Renal cortical epithelial cell (primary cell): ENCODE data around the gene BAHCC1. TPM values are rescaled to one million over a fixed set of nuclear protein-coding genes. Genes with fewer than 3 reads are reported as not detected.

Experiments used
- DNase-seq: peaks from one replicate; pipeline ENCODE4 v3.0.0-alpha.2; 2011; ENCODE audit warnings: low read depth
- total RNA-seq: library from RNA; depleted of rRNA; stranded (reverse); fragments of >200 nt; gene quantifications from 2 replicates; pipeline ENCODE4 v1.2.3, GENCODE V29; 2014

BAHCC1 gene
- total RNA-seq, 1 donor from 2014 or later, result 13.2 TPM

DNA sequence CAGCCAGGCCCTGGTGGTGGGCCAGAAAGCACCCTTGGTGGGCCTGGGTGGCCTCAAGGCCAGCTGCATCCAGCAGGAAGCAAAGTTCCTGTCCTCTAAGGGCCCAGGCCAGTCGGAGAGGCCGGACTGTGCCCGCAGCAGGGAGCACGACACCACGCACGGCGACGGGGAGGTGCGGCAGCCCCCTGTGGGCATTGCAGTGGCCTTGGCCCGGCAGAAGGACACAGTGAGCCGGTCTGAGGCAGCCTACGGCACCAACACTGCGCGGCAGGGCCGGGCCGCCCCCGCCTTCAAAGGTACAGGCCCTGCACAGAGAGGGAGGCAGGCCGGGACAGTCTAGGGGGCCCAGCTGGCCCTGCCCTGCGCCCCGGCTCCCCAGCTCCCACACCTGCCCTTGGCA is 48.0 kb downstream of the BAHCC1 start:
- no peak for DNase-seq

DNA sequence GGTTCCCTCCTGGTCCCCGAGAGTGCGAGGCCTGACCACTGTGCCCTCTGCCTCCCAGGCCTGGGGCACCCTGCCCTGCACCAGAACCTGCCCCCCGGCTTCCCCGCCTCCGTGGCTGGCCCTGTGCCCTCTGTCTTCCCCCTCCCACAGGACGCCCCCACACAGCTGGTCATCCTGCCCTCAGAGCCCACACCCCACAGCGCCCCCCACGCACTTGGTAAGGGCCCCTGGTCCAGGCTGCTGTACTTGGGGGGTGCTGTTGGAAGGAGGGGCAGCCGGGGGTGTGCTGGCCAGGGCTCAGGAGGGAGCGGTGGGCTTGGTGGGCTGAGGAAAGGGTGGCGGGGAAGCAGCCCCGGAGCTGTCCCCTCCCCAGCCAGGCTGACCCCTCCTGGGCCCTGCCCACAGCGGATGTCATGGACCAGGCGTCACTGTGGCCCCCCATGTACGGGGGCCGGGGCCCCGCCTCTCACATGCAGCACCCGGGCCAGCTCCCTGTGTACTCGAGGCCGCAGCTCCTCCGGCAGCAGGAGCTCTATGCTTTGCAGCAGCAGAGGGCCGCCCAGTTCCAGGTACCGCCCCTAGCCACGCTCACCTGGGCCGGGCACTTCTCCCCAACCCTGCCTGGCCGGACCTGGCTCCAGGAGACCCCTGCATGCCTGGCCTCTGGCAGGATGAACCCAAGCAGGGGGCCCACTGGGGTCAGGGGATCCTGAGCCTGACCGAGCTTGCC is 49.5 kb downstream of the BAHCC1 start:
- DNase-seq, result no peak

DNA sequence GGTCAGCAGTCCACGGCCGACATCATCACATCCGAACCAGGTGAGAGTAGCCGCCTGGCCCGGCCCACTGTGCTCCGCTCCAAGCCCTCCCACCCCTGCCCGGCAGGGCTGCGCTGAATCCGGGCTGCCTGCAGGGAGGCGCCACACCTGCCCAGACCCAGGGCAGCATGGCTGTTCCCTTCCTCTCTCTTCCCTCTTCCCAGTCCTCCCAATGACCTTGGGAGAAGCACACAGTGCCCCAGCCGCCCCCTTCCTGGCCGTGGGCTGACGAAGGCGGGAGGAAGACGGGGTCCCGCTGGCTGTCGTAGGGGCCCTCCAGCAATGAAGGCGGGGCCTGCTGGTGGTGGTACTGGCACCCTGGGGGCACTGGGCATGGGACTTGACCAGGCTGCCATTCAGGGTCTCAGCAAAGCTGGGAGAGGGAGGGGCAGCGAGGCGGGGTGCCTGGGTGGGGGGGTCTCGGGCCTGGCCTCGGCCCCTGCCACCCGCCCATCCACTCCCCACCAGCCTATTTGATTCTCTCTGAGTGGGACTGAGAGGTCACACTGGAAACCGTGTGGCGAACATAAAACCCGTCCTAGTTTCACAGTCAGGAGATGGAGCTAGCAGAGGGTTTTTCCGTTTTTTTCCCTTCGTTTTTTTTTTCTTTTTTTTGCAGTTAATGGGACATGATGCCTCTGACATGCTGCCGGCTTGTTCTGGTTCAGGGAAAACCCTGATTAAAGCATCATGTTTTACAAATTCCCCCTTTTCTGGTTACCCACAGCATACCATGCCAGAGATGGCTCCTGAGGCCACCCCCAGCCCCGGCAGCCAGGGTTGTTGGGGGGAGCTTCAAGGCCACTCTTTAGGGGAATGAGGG is 50.6 kb downstream of the BAHCC1 start:
- DNase-seq, result no peak

- DNase-seq, result no peak
Observed at GRCh38 chr17:81447331-81447933, 52.2 kb downstream of the BAHCC1 start.

DNA sequence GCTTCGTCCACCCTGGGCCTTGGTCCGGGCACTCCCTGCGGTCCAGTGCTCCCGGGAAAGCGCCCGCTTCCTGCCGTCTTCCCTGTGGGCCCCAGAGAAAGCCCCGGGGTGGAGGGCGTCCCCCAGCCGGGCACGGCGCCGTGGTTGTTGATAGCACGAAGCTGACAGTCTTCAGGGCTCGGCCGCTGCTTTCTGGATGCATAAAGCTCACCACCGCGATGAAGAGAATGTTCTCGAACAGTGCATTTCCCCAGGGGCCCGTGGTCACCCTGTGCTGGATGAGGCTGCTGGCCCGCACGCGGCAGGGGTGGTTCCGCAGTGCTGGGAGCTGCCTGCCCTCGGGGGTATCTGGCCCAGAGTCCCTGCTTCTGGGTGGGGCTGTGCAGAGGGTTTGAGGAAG is 53.2 kb downstream of the BAHCC1 start:
- DNase-seq, result no peak

DNA sequence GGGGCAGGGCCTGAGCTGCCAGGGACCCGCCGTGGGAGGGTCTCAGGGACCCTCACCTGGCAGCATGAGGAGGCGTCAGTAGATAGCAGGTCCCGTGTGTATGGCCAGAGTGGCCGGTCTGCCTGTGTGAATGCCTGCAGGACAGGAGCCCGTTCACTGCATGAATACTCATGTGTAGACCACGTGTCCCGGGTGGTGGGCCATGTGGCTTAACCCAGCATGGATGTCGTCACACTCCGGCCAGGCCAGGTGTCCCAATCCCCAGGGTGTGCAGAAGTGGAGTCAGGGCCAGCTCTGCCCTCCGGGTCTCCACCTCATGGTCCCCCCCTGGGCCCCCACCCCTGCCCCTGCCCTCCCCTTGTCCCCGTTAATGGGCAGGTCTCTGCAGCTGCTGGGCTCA is 53.7 kb downstream of the BAHCC1 start:
- no peak for DNase-seq

DNA sequence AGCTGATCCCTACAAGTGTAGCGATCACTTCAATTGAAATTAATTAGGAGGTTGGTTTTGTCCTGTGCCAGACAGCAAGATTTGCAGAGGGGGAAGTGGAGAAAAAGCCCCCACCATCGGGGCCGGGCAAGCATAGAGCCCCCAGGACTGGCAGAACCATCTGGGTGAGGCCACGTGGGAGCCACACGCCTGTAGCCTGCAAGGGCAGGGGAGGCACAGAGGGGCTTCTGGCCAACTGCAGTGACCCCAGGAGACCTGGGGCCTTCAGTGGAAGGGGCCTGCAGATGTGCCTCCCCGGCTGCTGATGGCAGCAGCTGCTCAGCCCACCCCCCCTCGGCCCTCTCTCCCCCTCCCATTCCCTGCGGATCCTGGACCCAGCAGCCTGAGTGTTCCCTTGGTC is 54.1 kb downstream of the BAHCC1 start:
- no peak for DNase-seq

- no peak for DNase-seq
Observed at GRCh38 chr17:81451823-81452222, 56.6 kb downstream of the BAHCC1 start.

GRCh38 chr17:81452551-81452950 is 57.3 kb downstream of the BAHCC1 start:
- no peak for DNase-seq

DNA sequence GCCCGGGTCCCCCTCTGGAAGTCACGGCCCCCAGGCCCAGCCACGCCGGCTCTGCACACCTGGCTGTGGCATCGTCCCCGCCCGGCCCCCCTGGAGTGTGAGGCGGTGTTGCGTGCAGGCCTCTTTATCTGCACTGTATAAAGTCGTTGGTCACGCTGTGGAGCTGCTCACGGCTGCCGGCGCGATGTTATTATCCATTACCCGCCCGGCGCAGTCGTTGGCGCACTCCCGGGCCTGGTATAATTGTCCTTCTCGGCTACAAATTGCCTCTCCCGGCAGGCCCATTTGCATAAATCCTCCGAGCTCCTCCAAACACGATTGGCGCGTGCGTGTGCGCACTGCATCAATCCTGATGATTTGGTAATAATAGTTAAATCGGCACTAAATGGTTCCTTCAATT is 57.8 kb downstream of the BAHCC1 start:
- no peak for DNase-seq

- DNase-seq, result no peak
Observed at GRCh38 chr17:81453712-81454111, 58.5 kb downstream of the BAHCC1 start.

- DNase-seq, result no peak
Observed at GRCh38 chr17:81454473-81454872, 59.2 kb downstream of the BAHCC1 start.

- no peak for DNase-seq
Observed at GRCh38 chr17:81455387-81455786, 60.1 kb downstream of the BAHCC1 start.

DNA sequence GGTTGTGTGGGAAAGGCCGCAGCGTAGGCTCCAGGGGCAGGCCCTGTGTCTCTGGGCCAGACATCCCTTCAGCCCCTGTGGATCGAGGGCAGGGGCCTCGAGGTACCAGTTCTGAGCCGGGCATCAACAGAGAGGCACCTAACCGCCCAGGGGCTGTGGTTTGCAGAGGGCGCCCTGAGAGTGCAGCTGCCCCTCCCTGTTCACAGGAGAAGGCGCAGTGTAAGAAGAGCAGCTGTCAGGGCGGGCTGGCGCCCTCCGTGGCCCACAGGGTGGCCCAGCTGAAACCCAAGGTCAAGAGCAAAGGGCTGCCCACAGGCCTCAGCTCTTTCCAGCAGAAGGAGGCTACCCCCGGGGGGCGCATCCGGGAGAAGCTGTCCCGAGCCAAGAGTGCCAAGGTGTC is 60.8 kb downstream of the BAHCC1 start:
- DNase-seq, result no peak

- DNase-seq, result no peak
Observed at GRCh38 chr17:81456798-81457197, 61.5 kb downstream of the BAHCC1 start.

- no peak for DNase-seq
Observed at GRCh38 chr17:81457401-81457800, 62.1 kb downstream of the BAHCC1 start.

DNA sequence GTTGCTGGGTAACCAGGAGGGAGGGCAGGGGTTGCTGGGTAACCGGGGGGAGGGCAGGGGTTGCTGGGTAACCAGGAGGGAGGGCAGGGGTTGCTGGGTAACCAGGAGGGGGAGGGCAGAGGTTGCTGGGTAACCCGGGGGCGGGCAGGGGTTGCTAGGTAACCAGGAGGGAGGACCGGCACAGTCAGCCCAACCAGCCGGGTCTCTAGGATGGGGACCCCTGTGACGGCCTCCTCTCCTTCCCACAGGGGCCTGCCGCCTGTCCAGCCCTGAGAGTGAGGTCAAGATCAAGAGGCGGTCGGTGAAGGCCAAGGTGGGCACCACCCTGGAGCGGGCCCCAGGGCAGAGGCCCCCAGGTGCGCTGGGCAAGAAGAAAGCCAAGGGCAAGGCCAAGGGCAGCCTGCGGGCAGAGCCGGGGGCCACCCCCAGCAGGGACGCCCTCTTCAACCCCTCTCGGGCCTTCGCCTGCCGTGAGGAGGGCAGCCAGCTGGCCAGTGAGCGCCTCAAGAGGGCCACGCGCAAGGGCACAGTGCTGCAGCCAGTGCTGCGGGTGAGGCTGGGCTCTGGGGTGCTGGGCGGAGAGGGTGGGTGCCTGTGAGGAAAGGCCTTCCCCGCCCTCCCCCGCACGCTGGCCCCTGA is 62.8 kb downstream of the BAHCC1 start:
- DNase-seq, result no peak

GRCh38 chr17:81458628-81459027 is 63.4 kb downstream of the BAHCC1 start:
- DNase-seq, result no peak

DNA sequence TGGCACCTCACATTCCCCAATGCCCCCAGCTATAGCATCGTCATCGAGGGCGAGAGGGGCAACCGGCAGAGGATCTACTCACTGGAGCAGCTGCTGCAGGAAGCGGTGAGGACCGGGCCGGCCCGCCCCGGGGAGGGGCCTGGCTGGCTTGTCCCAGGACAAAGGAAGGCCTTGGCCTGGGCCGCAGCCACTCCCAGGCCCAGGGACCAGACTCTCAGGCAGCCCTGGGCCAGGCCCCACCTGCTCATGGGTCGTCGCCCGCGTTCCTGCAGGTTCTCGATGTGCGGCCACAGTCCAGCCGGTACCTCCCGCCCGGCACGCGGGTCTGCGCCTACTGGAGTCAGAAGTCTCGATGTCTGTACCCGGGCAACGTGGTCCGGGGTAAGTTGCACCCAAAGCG is 64.0 kb downstream of the BAHCC1 start:
- no peak for DNase-seq

DNA sequence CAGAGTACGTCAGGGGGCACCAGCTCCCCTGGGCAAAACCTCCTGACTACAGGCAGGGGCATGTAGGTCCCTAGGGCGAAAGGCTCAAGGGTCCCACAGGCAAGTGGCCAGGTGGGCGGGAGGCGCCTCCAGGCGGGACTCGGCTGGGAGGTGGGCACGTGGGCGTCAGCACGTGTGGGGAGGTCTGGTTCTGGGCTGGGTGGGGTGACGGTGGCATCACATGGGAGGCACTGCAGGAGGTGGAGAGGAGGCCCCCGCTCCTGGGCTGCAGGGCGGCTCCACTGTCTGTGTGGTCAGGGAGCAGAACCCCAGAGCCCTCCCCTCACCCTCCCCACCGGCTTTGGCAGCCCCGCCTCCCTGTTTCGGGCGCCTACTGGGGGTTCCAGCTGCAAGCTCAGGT is 64.6 kb downstream of the BAHCC1 start:
- no peak for DNase-seq

- no peak for DNase-seq
Observed at GRCh38 chr17:81460856-81461460, 65.7 kb downstream of the BAHCC1 start.
